Neural progenitor cell (in vitro differentiated cells): ENCODE measurements around the gene MBD3L4. TPM values are rescaled to one million over a fixed set of nuclear protein-coding genes. Genes with fewer than 3 reads are reported as not detected.
"Not testable (repeated sequence)": the region's sequence is repeated elsewhere in the genome, so short reads cannot be mapped to it uniquely, and the experiment has no call there.

Source experiments
- DNase-seq: peaks from one replicate; pipeline ENCODE4 v3.0.0-alpha.2; 2016; ENCODE audit warnings: low spot score
- H2AFZ ChIP-seq: fragments of 200-600 bp; sonication (generic); replicated peaks from 2 replicates; pipeline ENCODE4 v1.6.1; 2016; ENCODE audit warnings: antibody characterized with exemption
- H3F3A ChIP-seq: fragments of 200-600 bp; sonication (generic); 2 replicates; pipeline ENCODE4 v1.6.1; 2016; ENCODE audit warnings: antibody characterized with exemption, low read depth
- H3K27ac ChIP-seq: fragments of 200-600 bp; sonication (generic); 2 replicates; pipeline ENCODE4 v1.5.1; 2016; ENCODE audit warnings: mild to moderate bottlenecking
- H3K27me3 ChIP-seq: fragments of 200-600 bp; sonication (generic); 2 replicates; pipeline ENCODE4 v1.6.1; 2016; ENCODE audit warnings: mild to moderate bottlenecking, moderate library complexity
- H3K36me3 ChIP-seq: fragments of 200-600 bp; sonication (generic); 2 replicates; pipeline ENCODE4 v1.5.1; 2016
- H3K4me1 ChIP-seq: fragments of 200-600 bp; sonication (generic); 2 replicates; pipeline ENCODE4 v1.6.1; 2016; ENCODE audit warnings: mixed run types
- H3K4me2 ChIP-seq: fragments of 200-600 bp; sonication (generic); 2 replicates; pipeline ENCODE4 v1.6.1; 2016
- H3K4me3 ChIP-seq: fragments of 200-600 bp; sonication (generic); 2 replicates; pipeline ENCODE4 v1.5.1; 2016
- H3K79me2 ChIP-seq: fragments of 200-600 bp; sonication (generic); 2 replicates; pipeline ENCODE4 v1.6.1; 2016; ENCODE audit warnings: low read depth
- H3K9ac ChIP-seq: fragments of 200-600 bp; sonication (generic); 2 replicates; pipeline ENCODE4 v1.6.1; 2016
- H3K9me3 ChIP-seq: fragments of 200-600 bp; sonication (generic); 2 replicates; pipeline ENCODE4 v1.5.1; 2016; ENCODE audit warnings: low read depth
- H4K20me1 ChIP-seq: fragments of 200-600 bp; sonication (generic); 2 replicates; pipeline ENCODE4 v1.6.1; 2016; ENCODE audit warnings: low read depth
- H3K27ac Mint-ChIP-seq: 3 replicates; pipeline ENCODE4 v1.8.0; 2021; ENCODE audit warnings: mixed read lengths
- H3K27me3 Mint-ChIP-seq: 2 replicates; pipeline ENCODE4 v1.8.0; 2022; ENCODE audit warnings: low read depth, mild to moderate bottlenecking, inconsistent platforms, moderate library complexity, mixed read lengths; ENCODE audit not compliant: insufficient read depth
- H3K36me3 Mint-ChIP-seq: 3 replicates; pipeline ENCODE4 v1.8.0; 2021; ENCODE audit warnings: mixed read lengths
- H3K4me1 Mint-ChIP-seq: 3 replicates; pipeline ENCODE4 v1.8.0; 2021; ENCODE audit warnings: mixed read lengths
- H3K4me3 Mint-ChIP-seq: 3 replicates; pipeline ENCODE4 v1.8.0; 2021; ENCODE audit warnings: mild to moderate bottlenecking, moderate library complexity, mixed read lengths
- H3K9me3 Mint-ChIP-seq: 3 replicates; pipeline ENCODE4 v1.8.0; 2020; ENCODE audit warnings: mixed read lengths
- CTCF ChIP-seq: fragments of 200-600 bp; sonication (generic); IDR thresholded peaks from 2 replicates; pipeline ENCODE4 v1.5.1; 2017; ENCODE audit warnings: antibody characterized with exemption, mild to moderate bottlenecking
- EZH2 ChIP-seq: fragments of 200-600 bp; sonication (generic); IDR thresholded peaks from 2 replicates; pipeline ENCODE4 v1.6.1; 2017; ENCODE audit warnings: antibody characterized with exemption, mild to moderate bottlenecking, moderate library complexity
- EZH2phosphoT487 ChIP-seq: fragments of 200-600 bp; sonication (generic); IDR thresholded peaks from 2 replicates; pipeline ENCODE4 v1.6.1; 2017; ENCODE audit warnings: antibody characterized with exemption
- total RNA-seq: library from RNA; depleted of rRNA; stranded (reverse); fragments of >200 nt; gene quantifications from 2 replicates; pipeline ENCODE4 v1.2.3, GENCODE V29; 2015; ENCODE audit warnings: low replicate concordance

MBD3L4 gene
- total RNA-seq, 1 donor from 2014 or later, result not detected

- Mint-ChIP-seq H3K27ac (no peak overlapping the region), H3K36me3 (no peaks in the 10 kb centered on the region), H3K27me3 (peaks cover 7% of the 10 kb centered on the region), H3K4me1 (peaks cover under 1% of the 10 kb centered on the region), H3K9me3 (peaks cover 7% of the 10 kb centered on the region), H3K4me3 (no peak overlapping the region)
- H3K9ac ChIP-seq, result no peak overlapping the region
- H3F3A ChIP-seq, result peaks cover 11% of the 10 kb centered on the region
- H3K27me3 ChIP-seq, result no peaks in the 10 kb centered on the region
- H3K27ac ChIP-seq, result no peak overlapping the region
- no peaks in the 10 kb centered on the region for H3K79me2 ChIP-seq
- H3K9me3 ChIP-seq, result peaks cover 5% of the 10 kb centered on the region
- H3K4me2 ChIP-seq, result no peak overlapping the region
- no peak overlapping the region for H3K4me3 ChIP-seq
- H3K36me3 ChIP-seq, result no peaks in the 10 kb centered on the region
- no peak for DNase-seq
- no peak overlapping the region for H2AFZ ChIP-seq
- TF ChIP-seq EZH2phosphoT487, result no peak
- no peak for TF ChIP-seq EZH2
- no peak for TF ChIP-seq CTCF
- no peaks in the 10 kb centered on the region for H4K20me1 ChIP-seq
- H3K4me1 ChIP-seq, result no peaks in the 10 kb centered on the region
These were observed 23.9 kb upstream of the MBD3L4 start for GRCh38 chr19:7063764-7064418.

- Histone ChIP-seq H3K27me3 (no peaks in the 10 kb centered on the region), H3K27ac (no peak overlapping the region), H3K79me2 (no peaks in the 10 kb centered on the region), H3K4me3 (no peak overlapping the region), H4K20me1 (no peaks in the 10 kb centered on the region), H3K9me3 (peaks cover 4% of the 10 kb centered on the region), H2AFZ (no peak overlapping the region), H3K9ac (no peak overlapping the region), H3K36me3 (no peaks in the 10 kb centered on the region), H3F3A (peaks cover 11% of the 10 kb centered on the region), H3K4me1 (no peaks in the 10 kb centered on the region), H3K4me2 (no peak overlapping the region)
- no peak overlapping the region for H3K4me3 Mint-ChIP-seq
- no peak for TF ChIP-seq EZH2phosphoT487
- no peak for TF ChIP-seq CTCF
- TF ChIP-seq EZH2, result no peak
- H3K4me1 Mint-ChIP-seq, result no peaks in the 10 kb centered on the region
- peaks cover 5% of the 10 kb centered on the region for H3K9me3 Mint-ChIP-seq
- H3K27me3 Mint-ChIP-seq, result peaks cover 5% of the 10 kb centered on the region
- no peak overlapping the region for H3K27ac Mint-ChIP-seq
- H3K36me3 Mint-ChIP-seq, result no peaks in the 10 kb centered on the region
- DNase-seq, result peak; percentile 7
These were observed 23.4 kb upstream of the MBD3L4 start for GRCh38 chr19:7063339-7063738.

GRCh38 chr19:7059977-7060376, 20.0 kb upstream of the MBD3L4 start:
- not testable (repeated sequence) for H3K9me3 Mint-ChIP-seq, H3K27me3 ChIP-seq, DNase-seq, H3K27ac Mint-ChIP-seq, H3K9ac ChIP-seq, H3K4me1 Mint-ChIP-seq, H3K4me2 ChIP-seq, H3K27me3 Mint-ChIP-seq, H3K36me3 ChIP-seq, H4K20me1 ChIP-seq, H3K27ac ChIP-seq, H2AFZ ChIP-seq, H3K36me3 Mint-ChIP-seq, H3K9me3 ChIP-seq, H3K79me2 ChIP-seq, H3K4me3 Mint-ChIP-seq, H3K4me1 ChIP-seq, H3K4me3 ChIP-seq
- peaks cover 11% of the 10 kb centered on the region for H3F3A ChIP-seq

GRCh38 chr19:7058576-7058975, 18.6 kb upstream of the MBD3L4 start, which contains the start of gene MBD3L3:
Gene MBD3L3 (minus strand): TSS chr19:7058676. CDS start chr19:7058605, 71 bp downstream.
- not testable (repeated sequence) for H3K36me3 Mint-ChIP-seq, H3K27ac Mint-ChIP-seq, H3K79me2 ChIP-seq, H3K36me3 ChIP-seq, H3K4me3 Mint-ChIP-seq, H3K27me3 ChIP-seq, H3K4me3 ChIP-seq, H4K20me1 ChIP-seq, H3K9me3 Mint-ChIP-seq, H3K4me2 ChIP-seq, DNase-seq, H3K9me3 ChIP-seq, H3K27ac ChIP-seq, H3K9ac ChIP-seq, H3K27me3 Mint-ChIP-seq, H3K4me1 ChIP-seq, H2AFZ ChIP-seq, H3K4me1 Mint-ChIP-seq
- peaks cover 12% of the 10 kb centered on the region for H3F3A ChIP-seq

GRCh38 chr19:7056371-7056770, 16.4 kb upstream of the MBD3L4 start:
- H3K36me3 ChIP-seq, H3K36me3 Mint-ChIP-seq, H3K4me1 Mint-ChIP-seq, H3K27ac ChIP-seq, H3K4me2 ChIP-seq, H3K9me3 Mint-ChIP-seq, H3K27me3 Mint-ChIP-seq, H3F3A ChIP-seq, H3K9ac ChIP-seq, H3K4me3 Mint-ChIP-seq, H3K27me3 ChIP-seq, DNase-seq, H4K20me1 ChIP-seq, H3K79me2 ChIP-seq, H3K4me3 ChIP-seq, H2AFZ ChIP-seq, H3K4me1 ChIP-seq, H3K9me3 ChIP-seq, H3K27ac Mint-ChIP-seq: not testable (repeated sequence)

GRCh38 chr19:7055679-7056078, 15.7 kb upstream of the MBD3L4 start:
- H3K4me3 ChIP-seq, H4K20me1 ChIP-seq, H3K9me3 ChIP-seq, H3K36me3 ChIP-seq, H2AFZ ChIP-seq, H3K36me3 Mint-ChIP-seq, H3F3A ChIP-seq, H3K4me2 ChIP-seq, H3K27ac ChIP-seq, H3K4me3 Mint-ChIP-seq, H3K9me3 Mint-ChIP-seq, H3K79me2 ChIP-seq, DNase-seq, H3K27ac Mint-ChIP-seq, H3K4me1 ChIP-seq, H3K27me3 ChIP-seq, H3K4me1 Mint-ChIP-seq, H3K9ac ChIP-seq, H3K27me3 Mint-ChIP-seq: not testable (repeated sequence)
